ENCODE data around the gene TEAD3.

The TEAD3 gene

DNA sequence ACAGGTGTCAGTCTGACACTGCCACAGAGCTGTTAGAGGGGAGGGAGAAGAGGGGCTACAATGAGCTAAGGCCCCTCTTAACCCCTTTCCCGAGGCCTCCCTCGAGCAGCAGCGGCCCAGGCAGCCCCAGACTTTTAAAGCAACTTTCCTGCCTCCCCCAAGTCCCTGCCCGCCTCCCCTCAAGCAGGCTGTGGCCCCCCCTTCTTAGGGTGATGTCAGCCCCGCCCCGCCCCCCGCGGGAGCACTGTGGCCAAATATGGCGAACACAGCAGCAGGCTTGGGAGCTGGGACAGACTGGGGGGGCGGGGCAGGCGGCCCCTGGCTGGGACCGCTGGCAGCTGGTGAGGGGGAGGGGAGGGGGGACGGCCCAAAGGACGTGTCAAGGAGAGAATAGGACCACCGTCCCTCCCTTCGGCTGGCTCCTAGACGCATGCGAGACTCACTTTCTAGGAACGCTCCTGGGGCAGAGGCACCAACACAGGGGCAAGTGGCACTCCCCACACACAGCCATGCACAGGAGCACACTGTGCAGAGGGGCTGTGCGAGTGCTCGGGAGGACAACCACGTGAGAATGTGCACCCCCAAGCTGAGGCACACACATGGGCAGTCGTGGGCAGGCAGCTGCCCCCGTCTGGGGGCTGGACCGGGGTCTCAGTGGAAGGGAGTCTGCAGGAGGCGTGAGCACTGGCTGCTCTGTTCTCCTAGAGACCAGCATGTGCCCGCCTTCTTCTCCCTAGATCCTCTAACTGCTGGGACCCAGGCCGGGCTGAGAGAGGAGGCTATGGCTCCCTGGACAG is 6.7 kb downstream of the TEAD3 start:
- H3K27me3 ChIP-seq (ENCODE audit: control insufficient read depth, insufficient read depth, low read length): peaks cover 2% of the 10 kb centered on the region
- H3K9me3 ChIP-seq (ENCODE audit: control insufficient read depth, insufficient read depth, low read length): no peaks in the 10 kb centered on the region
- H3K36me3 ChIP-seq (ENCODE audit: control insufficient read depth, insufficient read depth, low read length): peaks cover 5% of the 10 kb centered on the region
- H3K9ac ChIP-seq (ENCODE audit: low read depth, low read length): peak overlapping the region; percentile 61
- H3K4me3 ChIP-seq (ENCODE audit: low read depth, low read length): peak overlapping the region; percentile 58
- peaks cover 55% of the 10 kb centered on the region for H3K4me1 ChIP-seq (ENCODE audit: control insufficient read depth, insufficient read depth, low read length)

DNA sequence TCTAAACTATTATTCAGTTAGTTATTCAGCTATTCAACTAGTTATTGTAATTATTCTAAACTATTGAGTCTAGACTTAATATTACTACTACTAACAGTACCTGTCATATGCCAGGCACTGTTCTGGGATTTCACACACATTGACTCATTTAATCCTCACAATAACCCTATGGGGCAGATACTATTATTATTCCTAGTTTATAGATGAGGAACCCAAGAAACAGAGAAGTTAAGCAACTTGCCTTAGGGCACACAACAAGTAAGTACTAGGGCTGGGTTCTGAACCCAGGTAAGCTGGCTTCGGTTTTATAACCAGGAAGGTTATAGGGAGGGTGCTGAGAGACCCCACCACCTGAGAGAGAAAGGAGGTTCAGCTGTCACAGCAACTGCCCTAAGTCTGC is 7.8 kb downstream of the TEAD3 start:
- Histone ChIP-seq H3K27me3 (ENCODE audit: control insufficient read depth, insufficient read depth, low read length) (peaks cover 2% of the 10 kb centered on the region), H3K36me3 (ENCODE audit: control insufficient read depth, insufficient read depth, low read length) (peaks cover 8% of the 10 kb centered on the region), H3K9ac (ENCODE audit: low read depth, low read length) (no peak overlapping the region), H3K9me3 (ENCODE audit: control insufficient read depth, insufficient read depth, low read length) (no peaks in the 10 kb centered on the region), H3K4me1 (ENCODE audit: control insufficient read depth, insufficient read depth, low read length) (peaks cover 59% of the 10 kb centered on the region), H3K4me3 (ENCODE audit: low read depth, low read length) (no peak overlapping the region)

DNA sequence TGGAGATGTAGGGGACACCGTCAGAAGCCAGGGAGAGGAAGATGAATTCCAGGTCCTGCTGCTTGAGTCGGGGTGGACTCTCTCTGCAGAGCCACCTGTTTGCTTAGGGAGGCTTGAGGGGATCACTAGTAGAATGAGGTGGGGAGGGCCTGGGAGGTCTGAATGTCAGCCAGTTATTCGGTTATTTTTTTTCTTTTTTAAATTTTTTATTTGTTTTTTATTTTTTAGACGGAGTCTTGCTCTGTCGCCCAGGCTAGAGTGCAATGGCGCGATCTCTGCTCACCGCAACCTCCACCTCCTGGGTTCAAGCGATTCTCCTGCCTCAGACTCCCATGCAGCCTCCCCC is 8.4 kb downstream of the TEAD3 start:
- H3K4me1 ChIP-seq (ENCODE audit: control insufficient read depth, insufficient read depth, low read length): peaks cover 54% of the 10 kb centered on the region
- H3K27me3 ChIP-seq (ENCODE audit: control insufficient read depth, insufficient read depth, low read length): peaks cover under 1% of the 10 kb centered on the region
- H3K4me3 ChIP-seq (ENCODE audit: low read depth, low read length): no peak overlapping the region
- H3K36me3 ChIP-seq (ENCODE audit: control insufficient read depth, insufficient read depth, low read length): peaks cover 5% of the 10 kb centered on the region
- H3K9me3 ChIP-seq (ENCODE audit: control insufficient read depth, insufficient read depth, low read length): no peaks in the 10 kb centered on the region
- no peak overlapping the region for H3K9ac ChIP-seq (ENCODE audit: low read depth, low read length)

DNA sequence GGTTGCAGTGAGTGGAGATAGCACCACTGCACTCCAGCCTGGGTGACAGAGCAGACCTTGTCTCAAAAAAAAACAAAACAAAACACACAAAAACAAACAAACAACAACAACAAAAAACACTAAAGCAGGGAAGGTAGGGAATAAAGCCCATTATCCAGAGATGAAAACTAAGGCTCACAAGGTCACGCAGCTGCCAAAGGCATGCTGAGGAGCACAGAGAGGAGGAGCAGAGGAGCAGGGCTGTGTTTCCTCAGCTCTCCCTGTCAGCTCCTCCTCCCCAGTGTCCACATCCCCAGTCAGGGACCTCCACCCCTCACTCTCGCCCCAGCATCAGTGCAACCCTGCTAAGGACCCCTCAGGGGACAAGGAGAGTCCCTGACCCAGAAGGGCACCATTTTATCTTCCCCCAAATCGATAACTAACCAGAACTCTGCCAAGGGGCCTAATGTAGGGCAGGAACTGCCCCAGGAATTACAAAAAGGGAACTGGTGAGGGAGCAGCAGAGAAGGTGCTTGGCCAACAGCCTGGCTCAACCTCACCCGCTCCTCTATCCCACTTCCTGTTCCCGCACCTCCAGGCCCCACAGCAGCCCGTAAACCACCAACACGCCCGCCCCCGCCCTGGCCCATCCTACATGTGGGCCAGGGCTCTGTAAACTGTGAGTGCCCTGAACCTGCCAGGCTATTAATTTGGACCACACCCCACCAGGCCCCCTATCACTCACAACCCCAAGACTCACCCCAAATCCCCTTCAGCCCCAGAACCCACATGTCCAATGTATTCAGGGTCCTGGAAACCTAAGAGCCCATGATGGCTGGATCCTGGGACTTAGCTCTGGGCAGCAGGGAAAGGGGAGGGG is 9.0 kb downstream of the TEAD3 start:
- H3K4me1 ChIP-seq (ENCODE audit: control insufficient read depth, insufficient read depth, low read length): peaks cover 50% of the 10 kb centered on the region
- no peak overlapping the region for H3K9ac ChIP-seq (ENCODE audit: low read depth, low read length)
- peaks cover 4% of the 10 kb centered on the region for H3K36me3 ChIP-seq (ENCODE audit: control insufficient read depth, insufficient read depth, low read length)
- no peak overlapping the region for H3K4me3 ChIP-seq (ENCODE audit: low read depth, low read length)
- H3K27me3 ChIP-seq (ENCODE audit: control insufficient read depth, insufficient read depth, low read length): no peaks in the 10 kb centered on the region
- H3K9me3 ChIP-seq (ENCODE audit: control insufficient read depth, insufficient read depth, low read length): no peaks in the 10 kb centered on the region

DNA sequence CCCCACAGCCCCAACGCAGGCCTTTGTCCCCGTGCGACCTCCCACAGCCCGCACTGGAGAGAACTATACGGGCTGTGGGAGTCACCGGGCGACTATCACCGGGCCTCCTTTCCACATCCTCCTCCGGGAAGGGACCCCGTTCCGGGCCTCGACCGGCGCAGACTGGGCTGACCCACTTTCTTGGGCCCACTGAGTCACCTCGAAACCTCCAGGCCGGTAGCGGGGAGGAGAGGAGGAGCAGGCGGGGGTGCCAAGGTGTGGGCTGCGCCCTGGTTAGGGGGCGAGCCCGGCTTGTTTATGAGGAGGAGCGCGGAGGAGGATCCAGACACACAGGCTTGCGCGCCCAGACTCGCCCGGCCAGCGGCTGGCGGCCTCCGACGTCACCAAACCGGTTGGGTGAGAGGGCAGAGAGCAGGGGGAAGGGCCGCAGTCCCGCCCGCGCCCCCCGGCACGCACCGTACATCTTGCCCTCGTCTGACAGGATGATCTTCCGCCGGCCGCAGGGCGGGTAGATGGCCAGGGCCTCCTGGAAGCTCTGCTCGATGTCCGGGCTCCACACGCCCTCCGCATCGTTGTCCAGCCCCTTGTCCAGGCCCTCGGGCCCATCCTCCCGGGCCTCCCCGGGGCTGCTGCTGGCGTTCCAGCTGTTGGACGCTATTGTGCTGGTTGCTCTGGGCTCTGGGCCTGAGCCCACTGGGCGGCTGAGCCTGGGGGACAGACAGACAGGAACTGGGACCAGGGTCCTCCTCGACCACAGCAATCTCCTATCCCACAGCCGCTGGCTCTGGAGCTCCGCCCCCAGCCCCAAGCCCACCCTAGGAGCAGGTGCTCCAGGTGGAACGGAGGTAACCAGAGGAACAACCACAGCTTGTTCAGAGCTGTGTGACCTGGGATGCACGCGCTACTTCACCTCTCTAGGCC is 10.6 kb downstream of the TEAD3 start:
- Histone ChIP-seq H3K4me1 (ENCODE audit: control insufficient read depth, insufficient read depth, low read length) (peaks cover 35% of the 10 kb centered on the region), H3K4me3 (ENCODE audit: low read depth, low read length) (peak overlapping the region; percentile 37), H3K27me3 (ENCODE audit: control insufficient read depth, insufficient read depth, low read length) (no peaks in the 10 kb centered on the region), H3K9me3 (ENCODE audit: control insufficient read depth, insufficient read depth, low read length) (no peaks in the 10 kb centered on the region), H3K9ac (ENCODE audit: low read depth, low read length) (peak overlapping the region; percentile 81), H3K36me3 (ENCODE audit: control insufficient read depth, insufficient read depth, low read length) (peaks cover 4% of the 10 kb centered on the region)

DNA sequence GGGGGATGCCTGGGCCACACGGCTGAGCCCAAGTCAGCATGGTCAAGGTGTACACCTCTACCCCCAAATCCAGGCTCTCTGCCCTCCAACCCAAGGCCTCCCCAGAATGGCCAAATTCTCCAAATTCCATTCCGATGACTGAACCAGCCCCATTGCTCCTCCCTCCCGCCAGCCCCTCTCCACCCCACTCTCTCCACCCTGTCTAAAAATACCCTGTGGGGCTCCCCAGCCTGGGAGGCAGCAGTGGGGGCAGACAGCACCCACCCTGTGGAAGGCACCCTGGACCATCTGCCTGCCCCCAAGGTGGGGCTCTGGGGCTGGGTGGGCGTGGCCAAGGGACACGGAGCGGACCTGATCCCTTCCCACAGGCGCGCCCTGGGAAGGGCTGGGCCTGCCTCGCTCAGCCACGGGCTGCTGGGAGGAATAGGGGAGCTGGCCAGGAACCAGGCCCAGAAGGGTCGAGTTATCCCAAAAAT is 11.4 kb downstream of the TEAD3 start:
- H3K27me3 ChIP-seq (ENCODE audit: control insufficient read depth, insufficient read depth, low read length): no peaks in the 10 kb centered on the region
- H3K9me3 ChIP-seq (ENCODE audit: control insufficient read depth, insufficient read depth, low read length): no peaks in the 10 kb centered on the region
- H3K4me3 ChIP-seq (ENCODE audit: low read depth, low read length): peak overlapping the region; percentile 37
- H3K36me3 ChIP-seq (ENCODE audit: control insufficient read depth, insufficient read depth, low read length): peaks cover 4% of the 10 kb centered on the region
- peaks cover 30% of the 10 kb centered on the region for H3K4me1 ChIP-seq (ENCODE audit: control insufficient read depth, insufficient read depth, low read length)
- peak overlapping the region; percentile 81 for H3K9ac ChIP-seq (ENCODE audit: low read depth, low read length)

DNA sequence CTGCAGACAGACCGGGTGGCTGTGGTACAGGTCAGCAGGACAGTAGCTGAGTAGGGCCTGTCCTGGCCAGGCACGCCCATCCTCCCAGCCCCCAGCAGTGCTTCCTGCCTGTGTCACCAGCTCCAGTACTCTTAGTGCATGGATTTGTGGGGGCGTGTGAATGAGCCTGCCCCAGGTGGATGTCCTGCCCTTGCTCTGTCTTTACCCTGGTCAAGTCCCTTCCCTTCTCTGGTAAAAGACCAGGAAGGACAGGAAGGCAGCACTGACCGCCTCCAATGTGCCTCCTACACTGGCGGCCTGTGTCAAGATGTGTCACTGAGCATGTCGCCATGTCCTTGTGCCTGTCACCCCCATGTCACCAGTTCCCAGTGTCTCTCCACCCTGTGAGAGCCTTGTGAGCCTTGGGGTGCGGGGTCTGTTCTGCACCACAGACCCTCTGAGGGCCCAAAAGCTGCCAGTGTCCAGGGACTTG is 11.9 kb downstream of the TEAD3 start:
- Histone ChIP-seq H3K36me3 (ENCODE audit: control insufficient read depth, insufficient read depth, low read length) (peaks cover 6% of the 10 kb centered on the region), H3K4me3 (ENCODE audit: low read depth, low read length) (peak overlapping the region; percentile 35), H3K9ac (ENCODE audit: low read depth, low read length) (peak overlapping the region; percentile 81), H3K27me3 (ENCODE audit: control insufficient read depth, insufficient read depth, low read length) (no peaks in the 10 kb centered on the region), H3K9me3 (ENCODE audit: control insufficient read depth, insufficient read depth, low read length) (no peaks in the 10 kb centered on the region), H3K4me1 (ENCODE audit: control insufficient read depth, insufficient read depth, low read length) (peaks cover 28% of the 10 kb centered on the region)

DNA sequence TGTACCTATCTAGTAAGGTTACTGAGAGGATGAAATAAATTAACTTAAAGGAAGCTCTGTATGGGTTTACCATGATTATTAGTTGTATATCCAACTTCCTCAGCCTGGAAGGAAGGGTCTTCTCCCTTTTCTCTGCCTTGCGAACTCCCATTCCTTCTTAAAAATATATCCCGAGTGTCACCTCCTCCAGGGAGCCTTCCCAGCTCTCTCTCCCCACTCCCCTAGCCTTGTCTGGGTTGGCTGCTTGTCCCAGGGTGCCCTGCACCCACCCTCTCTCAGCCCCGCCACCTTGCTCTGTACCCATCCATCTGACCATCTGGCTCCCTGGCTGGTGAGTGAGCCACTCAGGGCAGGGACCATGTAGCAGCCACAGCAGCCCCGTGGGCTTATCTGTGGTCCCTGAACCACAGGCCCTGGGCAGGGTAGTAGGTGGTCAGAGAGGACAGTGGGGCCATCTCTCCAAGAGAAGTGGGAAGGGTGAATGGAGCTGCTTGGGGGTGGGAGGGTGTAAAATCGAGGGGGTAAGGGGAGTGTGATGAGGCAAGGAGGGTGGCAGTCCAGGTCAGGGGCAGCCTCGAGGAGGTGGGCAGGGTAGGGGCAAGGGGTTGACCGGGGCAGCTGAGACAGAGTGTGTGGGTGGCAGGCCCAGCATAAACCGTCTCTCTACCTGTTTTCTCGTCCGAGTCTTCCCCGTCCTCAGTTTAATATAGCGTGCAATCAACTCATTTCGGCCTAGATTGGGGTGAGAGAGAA is 12.8 kb downstream of the TEAD3 start:
- Histone ChIP-seq H3K9me3 (ENCODE audit: control insufficient read depth, insufficient read depth, low read length) (no peaks in the 10 kb centered on the region), H3K36me3 (ENCODE audit: control insufficient read depth, insufficient read depth, low read length) (peaks cover 10% of the 10 kb centered on the region), H3K4me1 (ENCODE audit: control insufficient read depth, insufficient read depth, low read length) (peaks cover 24% of the 10 kb centered on the region)

DNA sequence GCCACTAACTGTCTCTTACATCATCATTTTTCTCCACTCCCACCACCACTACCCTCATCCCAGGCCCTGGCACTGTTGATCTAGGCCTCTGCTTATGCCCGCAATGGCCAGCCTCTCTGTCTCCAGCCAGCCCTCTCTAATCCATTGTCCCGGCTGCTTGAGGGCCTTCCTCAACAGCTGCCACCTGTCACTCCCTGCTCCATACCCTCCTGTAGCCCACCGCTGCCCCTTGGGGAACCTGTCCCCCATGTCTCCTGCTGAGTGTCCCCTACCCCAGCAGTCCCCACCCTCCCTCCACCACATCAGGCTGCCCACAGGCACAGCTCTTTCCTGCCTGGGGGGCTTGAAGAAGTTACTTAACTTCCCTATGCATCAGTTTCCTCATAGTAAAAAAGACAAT is 13.4 kb downstream of the TEAD3 start:
- Histone ChIP-seq H3K4me1 (ENCODE audit: control insufficient read depth, insufficient read depth, low read length) (peaks cover 22% of the 10 kb centered on the region), H3K9ac (ENCODE audit: low read depth, low read length) (no peak overlapping the region)

More for the DNA sequence above, 12.8 kb downstream of the TEAD3 start:
- no peak overlapping the region for H3K4me3 ChIP-seq (ENCODE audit: low read depth, low read length)
- H3K9ac ChIP-seq (ENCODE audit: low read depth, low read length): no peak overlapping the region
- H3K27me3 ChIP-seq (ENCODE audit: control insufficient read depth, insufficient read depth, low read length): no peaks in the 10 kb centered on the region

DNA sequence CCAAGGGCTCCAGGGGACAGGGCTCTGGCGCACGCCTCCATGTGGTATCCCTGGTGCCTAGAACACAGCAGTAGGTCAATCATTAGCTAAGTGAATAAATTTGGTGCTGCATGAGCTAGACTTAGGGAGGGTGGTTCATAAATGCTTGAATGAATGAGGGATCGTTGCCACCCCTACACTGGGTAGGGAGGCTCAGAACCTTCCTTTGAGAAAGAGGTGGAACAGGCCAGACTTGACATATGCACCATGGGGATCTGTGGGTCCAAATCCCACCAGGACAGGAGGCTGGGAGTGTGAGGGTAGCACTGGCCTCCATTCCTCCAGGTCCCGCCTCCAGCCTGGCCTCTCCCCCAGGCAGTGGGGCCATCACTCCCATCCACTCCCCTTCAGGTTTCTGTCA is 13.8 kb downstream of the TEAD3 start:
- peaks cover 22% of the 10 kb centered on the region for H3K4me1 ChIP-seq (ENCODE audit: control insufficient read depth, insufficient read depth, low read length)
- no peak overlapping the region for H3K9ac ChIP-seq (ENCODE audit: low read depth, low read length)
- H3K9me3 ChIP-seq (ENCODE audit: control insufficient read depth, insufficient read depth, low read length): no peaks in the 10 kb centered on the region
- H3K36me3 ChIP-seq (ENCODE audit: control insufficient read depth, insufficient read depth, low read length): peaks cover 16% of the 10 kb centered on the region
- H3K27me3 ChIP-seq (ENCODE audit: control insufficient read depth, insufficient read depth, low read length): no peaks in the 10 kb centered on the region
- H3K4me3 ChIP-seq (ENCODE audit: low read depth, low read length): no peak overlapping the region

More for the DNA sequence above, 13.4 kb downstream of the TEAD3 start:
- H3K4me3 ChIP-seq (ENCODE audit: low read depth, low read length): no peak overlapping the region
- no peaks in the 10 kb centered on the region for H3K9me3 ChIP-seq (ENCODE audit: control insufficient read depth, insufficient read depth, low read length)
- H3K27me3 ChIP-seq (ENCODE audit: control insufficient read depth, insufficient read depth, low read length): no peaks in the 10 kb centered on the region
- peaks cover 12% of the 10 kb centered on the region for H3K36me3 ChIP-seq (ENCODE audit: control insufficient read depth, insufficient read depth, low read length)

Data from iPS-15b (cell line).